ENCODE data around the gene LGR4. TPM values are rescaled to one million over a fixed set of nuclear protein-coding genes. Genes with fewer than 3 reads are reported as not detected.

Gene LGR4
- total and polyA plus RNA-seq, 3 donors from 2014 or later: 33.0 to 120 (median 95.9) TPM

DNA sequence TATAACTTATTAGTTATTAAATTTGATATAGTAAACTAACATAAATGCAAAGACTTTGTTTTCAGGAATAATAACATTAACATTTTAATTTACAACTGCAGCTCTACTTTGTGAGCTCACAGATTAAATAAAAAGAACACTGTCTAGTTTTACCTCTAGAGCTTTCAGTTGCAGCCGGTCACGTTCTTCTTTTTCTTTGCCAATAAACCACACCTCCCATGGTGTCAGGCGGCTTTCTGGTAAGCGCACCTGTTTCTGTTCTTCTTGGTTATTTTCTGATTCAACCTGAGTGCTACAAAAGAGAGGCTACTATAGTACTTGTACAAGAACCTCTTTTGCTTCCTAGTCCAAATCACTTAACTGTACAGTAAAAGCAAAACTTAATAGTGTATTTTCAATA is 115.3 kb downstream of the LGR4 start:
- Histone ChIP-seq H3K4me3 (no peak overlapping the region), H3K4me1 (peaks cover 12% of the 10 kb centered on the region), H3K9me3 (no peaks in the 10 kb centered on the region), H3K36me3 (ENCODE audit: low read depth, missing control alignments) (no peaks in the 10 kb centered on the region), H3K27me3 (no peaks in the 10 kb centered on the region), H3K27ac (no peak overlapping the region)
- WGBS, 2 donors: 88% methylated on average over 4 of the region's 4 CpGs
- intact Hi-C loops (cut with DNase I; ENCODE audit: low total_unique reads): no loop called here
- DNase-seq: no peak
- no peak for TF ChIP-seq POLR2A (IDR thresholded peaks at IDR 0.05)
- TF ChIP-seq, protein P1, sequence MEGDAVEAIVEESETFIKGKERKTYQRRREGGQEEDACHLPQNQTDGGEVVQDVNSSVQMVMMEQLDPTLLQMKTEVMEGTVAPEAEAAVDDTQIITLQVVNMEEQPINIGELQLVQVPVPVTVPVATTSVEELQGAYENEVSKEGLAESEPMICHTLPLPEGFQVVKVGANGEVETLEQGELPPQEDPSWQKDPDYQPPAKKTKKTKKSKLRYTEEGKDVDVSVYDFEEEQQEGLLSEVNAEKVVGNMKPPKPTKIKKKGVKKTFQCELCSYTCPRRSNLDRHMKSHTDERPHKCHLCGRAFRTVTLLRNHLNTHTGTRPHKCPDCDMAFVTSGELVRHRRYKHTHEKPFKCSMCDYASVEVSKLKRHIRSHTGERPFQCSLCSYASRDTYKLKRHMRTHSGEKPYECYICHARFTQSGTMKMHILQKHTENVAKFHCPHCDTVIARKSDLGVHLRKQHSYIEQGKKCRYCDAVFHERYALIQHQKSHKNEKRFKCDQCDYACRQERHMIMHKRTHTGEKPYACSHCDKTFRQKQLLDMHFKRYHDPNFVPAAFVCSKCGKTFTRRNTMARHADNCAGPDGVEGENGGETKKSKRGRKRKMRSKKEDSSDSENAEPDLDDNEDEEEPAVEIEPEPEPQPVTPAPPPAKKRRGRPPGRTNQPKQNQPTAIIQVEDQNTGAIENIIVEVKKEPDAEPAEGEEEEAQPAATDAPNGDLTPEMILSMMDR (IDR thresholded peaks at IDR 0.05): no peak

DNA sequence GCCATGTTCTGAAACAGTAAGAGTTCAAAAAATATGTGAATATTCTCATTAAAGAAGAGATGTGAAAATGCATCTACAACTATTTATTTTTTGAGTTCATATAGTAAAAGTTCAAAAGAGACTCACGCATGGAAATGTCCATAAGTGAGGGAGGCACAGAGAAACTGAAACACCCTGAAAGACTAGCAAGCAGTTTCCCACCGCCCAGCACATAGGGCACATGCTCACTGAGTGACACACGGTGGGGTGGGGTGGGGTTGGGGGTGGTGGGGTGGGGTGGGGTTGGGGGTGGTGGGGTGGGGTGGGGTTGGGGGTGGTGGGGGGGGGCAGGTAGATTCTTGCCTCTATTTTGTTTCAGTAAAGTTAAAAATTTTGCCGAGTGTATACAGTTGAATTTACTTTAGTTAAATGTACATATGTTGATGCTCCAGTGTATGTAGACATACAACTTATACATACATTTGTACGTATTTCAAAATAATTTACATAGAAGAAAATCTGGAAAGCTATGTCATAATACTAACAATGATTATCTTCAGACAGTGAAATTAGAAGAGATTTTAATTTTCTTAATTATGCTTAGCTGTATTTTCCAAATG is 115.9 kb downstream of the LGR4 start:
- H3K9me3 ChIP-seq: no peaks in the 10 kb centered on the region
- peaks cover 10% of the 10 kb centered on the region for H3K4me1 ChIP-seq
- no peaks in the 10 kb centered on the region for H3K36me3 ChIP-seq (ENCODE audit: low read depth, missing control alignments)
- no peak overlapping the region for H3K4me3 ChIP-seq
- TF ChIP-seq POLR2A (IDR thresholded peaks at IDR 0.05): no peak
- TF ChIP-seq, protein P1 (IDR thresholded peaks at IDR 0.05): no peak
- 81 to 91% methylated on average over 5 of the region's 5 CpGs for WGBS, 2 donors
- intact Hi-C loops (cut with DNase I; ENCODE audit: low total_unique reads): no loop called here
- no peak overlapping the region for H3K27ac ChIP-seq
- H3K27me3 ChIP-seq: no peaks in the 10 kb centered on the region
- DNase-seq: no peak

DNA sequence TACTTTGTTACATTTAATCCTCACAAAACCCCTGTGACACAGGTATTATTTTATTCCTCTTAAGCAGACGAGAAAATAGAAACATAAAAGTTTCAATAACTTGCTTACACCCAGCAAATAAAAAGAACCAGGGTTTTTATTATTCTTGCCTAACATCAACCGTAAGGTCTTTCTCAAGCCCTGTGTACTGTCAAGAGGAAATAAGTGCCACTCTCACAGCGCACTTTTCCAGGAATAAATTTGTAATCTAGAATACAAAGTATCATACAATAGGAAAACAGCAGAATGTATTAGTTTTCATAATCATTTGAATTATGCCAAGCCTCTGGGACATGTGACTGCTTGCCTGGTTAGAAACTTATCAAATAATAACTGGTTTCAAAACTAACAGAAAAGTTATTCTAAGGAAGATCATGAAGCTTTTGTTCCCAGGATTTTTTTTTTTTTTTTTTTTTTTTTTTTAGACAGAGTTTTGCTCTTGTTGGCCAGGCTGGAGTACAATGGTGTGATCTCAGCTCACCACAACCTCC is 117.0 kb downstream of the LGR4 start:
- no peak for TF ChIP-seq POLR2A (IDR thresholded peaks at IDR 0.05)
- TF ChIP-seq, protein P1 (IDR thresholded peaks at IDR 0.05): no peak
- DNase-seq: no peak
- intact Hi-C loops (cut with DNase I; ENCODE audit: low total_unique reads): no loop called here
- H3K9me3 ChIP-seq: no peaks in the 10 kb centered on the region
- H3K27ac ChIP-seq: no peak overlapping the region
- no peaks in the 10 kb centered on the region for H3K36me3 ChIP-seq (ENCODE audit: low read depth, missing control alignments)
- no peaks in the 10 kb centered on the region for H3K27me3 ChIP-seq
- H3K4me3 ChIP-seq: no peak overlapping the region
- WGBS, 2 donors: 73 to 80% methylated on average over 3 of the region's 3 CpGs
- H3K4me1 ChIP-seq: peaks cover 6% of the 10 kb centered on the region

DNA sequence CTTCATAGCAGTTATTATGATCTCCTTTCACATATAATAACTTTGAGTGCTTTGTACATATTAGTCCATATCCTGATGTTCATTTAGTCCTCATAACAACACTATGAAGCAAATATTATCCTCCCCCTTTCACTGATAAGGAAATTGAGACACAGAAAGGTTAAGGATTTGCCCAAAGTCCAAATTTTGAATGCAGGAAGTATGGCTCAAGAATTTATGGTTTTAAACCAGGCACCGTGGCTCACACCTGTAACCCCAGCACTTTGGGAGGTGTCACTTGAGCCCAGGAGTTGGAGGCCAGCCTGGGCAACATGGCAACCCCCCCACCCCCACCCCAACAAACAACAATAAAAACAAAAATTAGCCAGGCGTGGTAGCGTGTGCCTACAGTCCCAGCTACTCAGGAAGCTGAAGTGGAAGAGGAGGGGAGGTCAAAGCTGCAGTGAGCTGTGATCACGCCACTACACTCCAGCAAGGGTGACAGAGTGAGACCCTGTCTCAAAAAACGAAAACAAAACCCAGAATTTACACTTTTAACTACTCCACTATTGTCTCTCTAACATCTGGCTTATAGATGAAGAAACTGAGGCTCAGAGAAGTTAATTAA is 118.1 kb downstream of the LGR4 start:
- H3K27me3 ChIP-seq: no peaks in the 10 kb centered on the region
- TF ChIP-seq POLR2A (IDR thresholded peaks at IDR 0.05): no peak
- TF ChIP-seq, protein P1 (IDR thresholded peaks at IDR 0.05): no peak
- intact Hi-C loops (cut with DNase I; ENCODE audit: low total_unique reads): no loop called here

More for the DNA sequence above, 118.1 kb downstream of the LGR4 start:
- WGBS, 2 donors: 75 to 85% methylated on average over 5 of the region's 5 CpGs
- H3K4me1 ChIP-seq: peaks cover 10% of the 10 kb centered on the region
- no peak overlapping the region for H3K27ac ChIP-seq
- no peak overlapping the region for H3K4me3 ChIP-seq
- no peak for DNase-seq
- no peaks in the 10 kb centered on the region for H3K36me3 ChIP-seq (ENCODE audit: low read depth, missing control alignments)
- no peaks in the 10 kb centered on the region for H3K9me3 ChIP-seq

Measured in testis (tissue), 3 donors.